K562 (cell line): Measurements from ENCODE around the gene CACNA2D3. TPM values are rescaled to one million over a fixed set of nuclear protein-coding genes. Genes with fewer than 3 reads are reported as not detected.

Experiments
- ATAC-seq: fragments of 200-7000 bp; cut with Tn5 transposase; 3 replicates; pipeline ENCODE4 v1.9.1; 2020; ENCODE audit warnings: moderate library complexity
- BruUV-seq: library from RNA; stranded (reverse); fragments of 400-500 nt; replicated peaks from 2 replicates; lab custom pipeline; 2021; lab: Mats Ljungman, UMichigan
- CTCF ChIA-PET: fragments of 300-600 bp; formaldehyde crosslinking; extraction: SDS; loops from one replicate; lab custom pipeline; 2021; ENCODE audit warnings: low intra/inter-chr PET ratio; lab: Yijun Ruan, JAX
- POLR2A ChIA-PET: fragments of 300-600, 350-650 bp; sonication (Branson Sonifier 250); formaldehyde crosslinking; extraction: SDS; loops from one replicate; lab custom pipeline; 2021; ENCODE audit warnings: antibody characterized with exemption, inconsistent platforms; lab: Yijun Ruan, JAX
- DNase-seq, 4 experiments: peaks; one replicate each; pipeline versions ENCODE4 v3.0.0 to v3.0.0-alpha.2; 2011 to 2018; ENCODE audit warnings: low spot score in 3 of 4, mixed read lengths in 3 of 4; ENCODE audit errors: extremely low read depth in 1 of 4
- FAIRE-seq: peaks from 2 replicates; lab custom pipeline; 2011; peaks lifted over from hg19 to GRCh38; lab: Jason Lieb, UNC
- H2AFZ ChIP-seq: 2 replicates; pipeline ENCODE4 v1.6.0; 2011; ENCODE audit warnings: low read depth, low read length, control low read depth, inconsistent platforms
- H3K27ac ChIP-seq: fragments of 200-600 bp; 3 replicates; pipeline ENCODE4 v1.8.0; 2011; ENCODE audit warnings: low read depth, mild to moderate bottlenecking, control low read depth, inconsistent platforms, low read length, moderate library complexity, mixed read lengths; ENCODE audit errors: extremely low read depth
- H3K27me3 ChIP-seq, 2 experiments: fragments of 300-600 bp in 1 of 2; 2 replicates in 1 of 2; 3 replicates in 1 of 2; pipeline versions ENCODE4 v1.6.0 to v1.8.0; 2011; ENCODE audit warnings: inconsistent platforms in 2 of 2, low read length in 2 of 2, mild to moderate bottlenecking in 1 of 2, mixed read lengths in 1 of 2, moderate library complexity in 1 of 2; ENCODE audit not compliant: control insufficient read depth in 2 of 2, insufficient read depth in 2 of 2
- H3K36me3 ChIP-seq: fragments of 300-600 bp; 3 replicates; pipeline ENCODE4 v1.8.0; 2011; ENCODE audit warnings: mild to moderate bottlenecking, low read length, inconsistent platforms; ENCODE audit not compliant: control insufficient read depth, insufficient read depth
- H3K4me1 ChIP-seq, 2 experiments: fragments of 200-600 bp in 1 of 2; replicated peaks in 1 of 2; 2 replicates in 1 of 2; 3 replicates in 1 of 2; pipeline versions ENCODE4 v1.5.1 to v1.8.0; 2011; ENCODE audit warnings: inconsistent platforms in 2 of 2, low read length in 2 of 2, mild to moderate bottlenecking in 1 of 2, mixed read lengths in 1 of 2, moderate library complexity in 1 of 2; ENCODE audit not compliant: control insufficient read depth in 2 of 2, insufficient read depth in 2 of 2
- H3K4me2 ChIP-seq: 2 replicates; pipeline ENCODE4 v1.6.1; 2011; ENCODE audit warnings: low read length, control low read depth, inconsistent platforms, mixed read lengths; ENCODE audit not compliant: insufficient read depth
- H3K4me3 ChIP-seq: fragments of 200-600 bp; sonication (generic), shearing (Covaris generic); 2 replicates; pipeline ENCODE4 v1.5.1; 2016; ENCODE audit warnings: control low read depth, inconsistent platforms
- H3K79me2 ChIP-seq: fragments of 200-600 bp; 3 replicates; pipeline ENCODE4 v1.8.0; 2011; ENCODE audit warnings: low read length, inconsistent platforms; ENCODE audit not compliant: control insufficient read depth, insufficient read depth
- H3K9ac ChIP-seq, 2 experiments: 2 replicates each; pipeline versions ENCODE4 v1.6.0 to v1.6.1; 2011; ENCODE audit warnings: low read depth in 2 of 2, low read length in 2 of 2, control low read depth in 1 of 2, inconsistent platforms in 1 of 2, mild to moderate bottlenecking in 1 of 2, mixed read lengths in 1 of 2; ENCODE audit not compliant: insufficient read depth in 1 of 2
- H3K9me1 ChIP-seq: one replicate; pipeline ENCODE4 v1.6.0; 2011; ENCODE audit warnings: inconsistent platforms, mild to moderate bottlenecking, low read length, moderate library complexity; ENCODE audit not compliant: control insufficient read depth, insufficient read depth
- H3K9me3 ChIP-seq: replicated peaks from 2 replicates; pipeline ENCODE4 v1.5.1; 2011; ENCODE audit warnings: low read depth, low read length, inconsistent platforms; ENCODE audit not compliant: control insufficient read depth, insufficient read depth
- H4K20me1 ChIP-seq: replicated peaks from 2 replicates; pipeline ENCODE4 v1.6.1; 2011; ENCODE audit warnings: low read length, inconsistent platforms, mixed read lengths; ENCODE audit not compliant: control insufficient read depth, insufficient read depth
- ATF1 ChIP-seq, 2 experiments: fragments of 450-650 bp in 1 of 2; IDR thresholded peaks; 2 replicates each; pipeline ENCODE4 v1.6.1; 2016; ENCODE audit warnings: missing compliant biosample characterization in 1 of 2, missing genetic modification characterization in 1 of 2
- BRCA1 ChIP-seq, 2 experiments: fragments of 450-650 bp in 1 of 2; sonication (generic) in 1 of 2; formaldehyde crosslinking in 1 of 2; IDR thresholded peaks; 2 replicates each; pipeline versions ENCODE4 v1.5.0 to v1.6.1; 2017 to 2020; ENCODE audit warnings: mild to moderate bottlenecking in 1 of 2, missing genetic modification reagents in 1 of 2
- GATA2 ChIP-seq: sonication (generic); formaldehyde crosslinking; IDR thresholded peaks from 2 replicates; pipeline ENCODE4 v1.4.0; 2020; ENCODE audit warnings: mild to moderate bottlenecking, missing genetic modification reagents
- GATAD2A ChIP-seq: fragments of 450-650 bp; IDR thresholded peaks from 2 replicates; pipeline ENCODE4 v1.6.1; 2017
- GTF2A2 ChIP-seq: IDR thresholded peaks from 2 replicates; pipeline ENCODE4 v1.6.1; 2016; ENCODE audit warnings: mild to moderate bottlenecking, missing genetic modification characterization, missing compliant biosample characterization
- KAT2B ChIP-seq: IDR thresholded peaks from one replicate; pipeline ENCODE4 v1.6.1; 2012; ENCODE audit warnings: low read depth, mild to moderate bottlenecking, control low read depth, inconsistent platforms, low read length, moderate library complexity
- MCM3 ChIP-seq: fragments of 450-650 bp; IDR thresholded peaks from 2 replicates; pipeline ENCODE4 v1.6.1; 2016
- NBN ChIP-seq: fragments of 450-650 bp; IDR thresholded peaks from 2 replicates; pipeline ENCODE4 v1.6.1; 2016; ENCODE audit warnings: low read depth, mild to moderate bottlenecking
- TEAD4 ChIP-seq, 2 experiments: sonication (generic) in 1 of 2; formaldehyde crosslinking in 1 of 2; IDR thresholded peaks; 2 replicates each; pipeline versions ENCODE4 v1.6.1 to v1.8.0; 2012 to 2022; ENCODE audit warnings: borderline replicate concordance in 1 of 2, inconsistent platforms in 1 of 2, low read length in 1 of 2, mild to moderate bottlenecking in 1 of 2, missing genetic modification reagents in 1 of 2
- WGBS: fragments of 100-300 bp; shearing (Covaris generic); methylation state at CpG from one replicate; pipeline ENCODE4 v1.1.6; 2016; ENCODE audit warnings: low coverage, mixed read lengths; ENCODE audit not compliant: insufficient coverage; ENCODE audit errors: missing lambda C conversion rate; 5-methylcytosine and 5-hydroxymethylcytosine counted together
- in situ Hi-C: fragments of 300-500 bp; cut with MboI; formaldehyde crosslinking; loops from 4 replicates; pipeline ENCODE4 v1.15.0; 2018; ENCODE audit warnings: inconsistent platforms, mixed read lengths
- intact Hi-C: fragments of 100-400 bp; cut with micrococcal nuclease; formaldehyde crosslinking; loops from 2 replicates; pipeline ENCODE4 v1.14.2; 2022
- polyA plus RNA-seq, 8 experiments: library from polyadenylated mRNA; depleted of rRNA in 4 of 8; stranded (reverse) in 5 of 8; unstranded in 3 of 8; fragments of >200 nt; fragmentation: Nextera tagmentation in 2 of 8; fragmentation: Illumina TruSeq in 1 of 8; extraction: Ambion mirVana in 2 of 8; extraction: Trizol in 1 of 8; gene quantifications; 2 replicates each; pipeline versions ENCODE4 v1.2.1 to v1.2.3, GENCODE V29; 2011 to 2014; ENCODE audit warnings: inconsistent platforms in 1 of 8, missing spikeins in 1 of 8
- total RNA-seq, 7 experiments: library from RNA; depleted of rRNA in 6 of 7; stranded (reverse); fragments of >200 nt in 6 of 7; fragmentation: Illumina TruSeq in 2 of 7; extraction: Trizol in 2 of 7; gene quantifications; 2 replicates each; pipeline versions ENCODE4 v1.2.1 to v1.2.3, GENCODE V29; 2011 to 2021; ENCODE audit warnings: low replicate concordance in 1 of 7
- TF ChIP-seq, protein P1 (sequence below), 2 experiments: fragments of 450-650 bp; formaldehyde crosslinking in 1 of 2; IDR thresholded peaks; 2 replicates each; pipeline versions ENCODE4 v1.4.0 to v1.6.1; 2014 to 2020; ENCODE audit warnings: mild to moderate bottlenecking in 2 of 2, borderline replicate concordance in 1 of 2, low read depth in 1 of 2
- TF ChIP-seq, protein P2 (sequence below): fragments of 150-350 bp; conservative IDR thresholded peaks from 2 replicates; pipeline ENCODE4 v1.6.1; 2014; ENCODE audit warnings: low read length

CACNA2D3 gene
- total and polyA plus RNA-seq, 9 of the 15 experiments (the other 6 are each of a cell fraction or from before 2014, with no cell fraction given) = 0.01 TPM; not detected in 8

DNA sequence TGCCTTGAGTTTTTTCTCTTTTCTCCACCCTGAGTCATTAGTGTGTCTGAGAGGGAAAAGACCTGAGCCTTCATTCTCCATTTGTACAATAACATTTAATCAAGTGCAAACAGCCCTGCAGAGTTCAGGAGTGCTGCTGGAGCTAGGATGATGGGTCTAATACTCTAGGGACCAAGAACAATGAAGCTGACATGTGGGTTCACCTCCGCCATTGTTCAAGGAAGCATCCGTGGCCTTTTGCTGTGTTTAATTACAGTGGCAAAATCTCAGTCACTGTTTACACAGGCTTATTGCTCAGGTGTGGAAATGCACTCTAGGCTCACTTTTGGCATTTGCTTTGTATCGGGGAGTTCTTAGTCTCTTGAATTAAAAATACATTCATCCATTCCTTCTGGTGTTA, 545.9 kb downstream of the CACNA2D3 start:
- BruUV-seq = no TSS peak
- DNase-seq (no peak), FAIRE-seq (no peak)
- Histone ChIP-seq H3K4me1 (no peaks in the 10 kb centered on the region), H3K4me3 (no peak overlapping the region), H3K9ac (no peak overlapping the region), H3K27me3 (no peaks in the 10 kb centered on the region), H3K27ac (no peak overlapping the region)
- in situ Hi-C loops = no loop called here
- no peak for TF ChIP-seq GATA2
- no peak for TF ChIP-seq BRCA1 (IDR thresholded peaks at IDR 0.05)
- TF ChIP-seq BRCA1 (CRISPR knock-in tag; IDR thresholded peaks at IDR 0.05) = no peak
- no peak for TF ChIP-seq TEAD4 (IDR thresholded peaks at IDR 0.05; ENCODE audit: low read length)
- no peak for TF ChIP-seq TEAD4 (CRISPR knock-in tag; IDR thresholded peaks at IDR 0.05; ENCODE audit: borderline replicate concordance)
- no peak for TF ChIP-seq NBN
- TF ChIP-seq, protein P1, sequence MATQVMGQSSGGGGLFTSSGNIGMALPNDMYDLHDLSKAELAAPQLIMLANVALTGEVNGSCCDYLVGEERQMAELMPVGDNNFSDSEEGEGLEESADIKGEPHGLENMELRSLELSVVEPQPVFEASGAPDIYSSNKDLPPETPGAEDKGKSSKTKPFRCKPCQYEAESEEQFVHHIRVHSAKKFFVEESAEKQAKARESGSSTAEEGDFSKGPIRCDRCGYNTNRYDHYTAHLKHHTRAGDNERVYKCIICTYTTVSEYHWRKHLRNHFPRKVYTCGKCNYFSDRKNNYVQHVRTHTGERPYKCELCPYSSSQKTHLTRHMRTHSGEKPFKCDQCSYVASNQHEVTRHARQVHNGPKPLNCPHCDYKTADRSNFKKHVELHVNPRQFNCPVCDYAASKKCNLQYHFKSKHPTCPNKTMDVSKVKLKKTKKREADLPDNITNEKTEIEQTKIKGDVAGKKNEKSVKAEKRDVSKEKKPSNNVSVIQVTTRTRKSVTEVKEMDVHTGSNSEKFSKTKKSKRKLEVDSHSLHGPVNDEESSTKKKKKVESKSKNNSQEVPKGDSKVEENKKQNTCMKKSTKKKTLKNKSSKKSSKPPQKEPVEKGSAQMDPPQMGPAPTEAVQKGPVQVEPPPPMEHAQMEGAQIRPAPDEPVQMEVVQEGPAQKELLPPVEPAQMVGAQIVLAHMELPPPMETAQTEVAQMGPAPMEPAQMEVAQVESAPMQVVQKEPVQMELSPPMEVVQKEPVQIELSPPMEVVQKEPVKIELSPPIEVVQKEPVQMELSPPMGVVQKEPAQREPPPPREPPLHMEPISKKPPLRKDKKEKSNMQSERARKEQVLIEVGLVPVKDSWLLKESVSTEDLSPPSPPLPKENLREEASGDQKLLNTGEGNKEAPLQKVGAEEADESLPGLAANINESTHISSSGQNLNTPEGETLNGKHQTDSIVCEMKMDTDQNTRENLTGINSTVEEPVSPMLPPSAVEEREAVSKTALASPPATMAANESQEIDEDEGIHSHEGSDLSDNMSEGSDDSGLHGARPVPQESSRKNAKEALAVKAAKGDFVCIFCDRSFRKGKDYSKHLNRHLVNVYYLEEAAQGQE (IDR thresholded peaks at IDR 0.05; ENCODE audit: borderline replicate concordance) = no peak
- TF ChIP-seq, protein P1 (CRISPR knock-in tag; IDR thresholded peaks at IDR 0.05; ENCODE audit: low read depth) = no peak
- TF ChIP-seq, protein P2, sequence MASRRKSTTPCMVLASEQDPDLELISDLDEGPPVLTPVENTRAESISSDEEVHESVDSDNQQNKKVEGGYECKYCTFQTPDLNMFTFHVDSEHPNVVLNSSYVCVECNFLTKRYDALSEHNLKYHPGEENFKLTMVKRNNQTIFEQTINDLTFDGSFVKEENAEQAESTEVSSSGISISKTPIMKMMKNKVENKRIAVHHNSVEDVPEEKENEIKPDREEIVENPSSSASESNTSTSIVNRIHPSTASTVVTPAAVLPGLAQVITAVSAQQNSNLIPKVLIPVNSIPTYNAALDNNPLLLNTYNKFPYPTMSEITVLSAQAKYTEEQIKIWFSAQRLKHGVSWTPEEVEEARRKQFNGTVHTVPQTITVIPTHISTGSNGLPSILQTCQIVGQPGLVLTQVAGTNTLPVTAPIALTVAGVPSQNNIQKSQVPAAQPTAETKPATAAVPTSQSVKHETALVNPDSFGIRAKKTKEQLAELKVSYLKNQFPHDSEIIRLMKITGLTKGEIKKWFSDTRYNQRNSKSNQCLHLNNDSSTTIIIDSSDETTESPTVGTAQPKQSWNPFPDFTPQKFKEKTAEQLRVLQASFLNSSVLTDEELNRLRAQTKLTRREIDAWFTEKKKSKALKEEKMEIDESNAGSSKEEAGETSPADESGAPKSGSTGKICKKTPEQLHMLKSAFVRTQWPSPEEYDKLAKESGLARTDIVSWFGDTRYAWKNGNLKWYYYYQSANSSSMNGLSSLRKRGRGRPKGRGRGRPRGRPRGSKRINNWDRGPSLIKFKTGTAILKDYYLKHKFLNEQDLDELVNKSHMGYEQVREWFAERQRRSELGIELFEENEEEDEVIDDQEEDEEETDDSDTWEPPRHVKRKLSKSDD = no peak
- TF ChIP-seq ATF1 (CRISPR knock-in tag; IDR thresholded peaks at IDR 0.05) = no peak
- TF ChIP-seq ATF1 (tag; IDR thresholded peaks at IDR 0.05) = no peak
- TF ChIP-seq GATAD2A = no peak
- no peak for TF ChIP-seq MCM3
- no peak for TF ChIP-seq KAT2B
- TF ChIP-seq GTF2A2 = no peak
- TF ChIP-seq, all 486 proteins: peak for 0
- H3K9me1 ChIP-seq = no peaks in the 10 kb centered on the region
- 0% methylated on average over 3 of the region's 3 CpGs for WGBS
- no peak overlapping the region for H3K4me2 ChIP-seq
- no peaks in the 10 kb centered on the region for H3K36me3 ChIP-seq
- ATAC-seq = no peak
- H4K20me1 ChIP-seq = peaks cover 3% of the 10 kb centered on the region; the same call in 1 of the 2 replicates
- H2AFZ ChIP-seq = no peak overlapping the region
- no peaks in the 10 kb centered on the region for H3K79me2 ChIP-seq
- intact Hi-C loops = no loop called here
- CTCF ChIA-PET = no interaction called here
- H3K9me3 ChIP-seq = no peaks in the 10 kb centered on the region
- POLR2A ChIA-PET = no interaction called here
